Measurements from ENCODE around the gene DLX6. TPM values are rescaled to one million over a fixed set of nuclear protein-coding genes. Genes with fewer than 3 reads are reported as not detected.

DLX6 gene
- total and polyA plus RNA-seq, 7 donors = 0.09 to 0.16 (median 0.14) TPM; not detected in 4

DNA sequence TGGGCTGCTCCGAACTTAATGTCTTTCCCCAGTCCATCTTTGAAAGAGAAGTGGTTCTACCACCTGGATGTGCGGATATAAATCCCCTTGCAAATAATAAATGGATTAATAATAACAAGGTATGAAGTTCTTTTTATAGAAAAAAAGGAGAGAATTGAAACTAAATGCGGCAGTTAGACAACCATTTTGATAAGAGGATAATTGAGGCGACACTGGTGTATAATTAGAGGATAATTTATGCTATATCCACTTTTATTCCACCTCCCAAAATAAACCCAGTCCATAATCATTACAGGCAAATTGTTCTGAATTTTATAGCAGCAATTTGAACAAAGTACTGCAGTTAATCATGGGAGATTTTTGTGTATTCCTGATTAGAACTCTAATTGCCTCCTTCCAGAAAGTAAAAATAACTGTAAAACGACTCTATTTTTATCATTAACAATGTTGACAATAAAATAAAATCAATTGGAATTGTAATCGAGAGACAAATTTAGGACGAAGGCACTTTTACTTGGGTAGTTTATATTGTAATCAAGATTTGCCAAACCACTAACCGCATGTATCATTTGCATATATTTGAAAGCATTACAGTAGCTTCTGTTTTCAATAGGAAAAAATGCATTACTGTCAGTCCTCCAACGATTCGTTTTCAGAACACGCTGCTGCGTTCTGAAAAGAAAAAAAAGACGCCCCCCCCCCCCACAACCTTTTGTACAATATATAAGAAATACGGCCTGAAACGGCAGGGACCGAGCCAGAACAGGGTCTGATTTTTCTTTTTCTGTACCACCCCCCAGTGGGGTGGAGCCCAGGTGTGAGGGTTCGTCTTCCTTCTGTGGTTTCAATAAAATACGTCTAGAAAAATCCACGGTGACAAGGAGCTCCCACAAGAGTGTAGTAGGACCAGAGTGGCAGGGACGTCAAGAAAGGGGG lies 838 bp upstream of the DLX6 start:
- H3K9me3 ChIP-seq = no peaks in the 10 kb centered on the region
- TF ChIP-seq, protein P1, sequence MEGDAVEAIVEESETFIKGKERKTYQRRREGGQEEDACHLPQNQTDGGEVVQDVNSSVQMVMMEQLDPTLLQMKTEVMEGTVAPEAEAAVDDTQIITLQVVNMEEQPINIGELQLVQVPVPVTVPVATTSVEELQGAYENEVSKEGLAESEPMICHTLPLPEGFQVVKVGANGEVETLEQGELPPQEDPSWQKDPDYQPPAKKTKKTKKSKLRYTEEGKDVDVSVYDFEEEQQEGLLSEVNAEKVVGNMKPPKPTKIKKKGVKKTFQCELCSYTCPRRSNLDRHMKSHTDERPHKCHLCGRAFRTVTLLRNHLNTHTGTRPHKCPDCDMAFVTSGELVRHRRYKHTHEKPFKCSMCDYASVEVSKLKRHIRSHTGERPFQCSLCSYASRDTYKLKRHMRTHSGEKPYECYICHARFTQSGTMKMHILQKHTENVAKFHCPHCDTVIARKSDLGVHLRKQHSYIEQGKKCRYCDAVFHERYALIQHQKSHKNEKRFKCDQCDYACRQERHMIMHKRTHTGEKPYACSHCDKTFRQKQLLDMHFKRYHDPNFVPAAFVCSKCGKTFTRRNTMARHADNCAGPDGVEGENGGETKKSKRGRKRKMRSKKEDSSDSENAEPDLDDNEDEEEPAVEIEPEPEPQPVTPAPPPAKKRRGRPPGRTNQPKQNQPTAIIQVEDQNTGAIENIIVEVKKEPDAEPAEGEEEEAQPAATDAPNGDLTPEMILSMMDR (IDR thresholded peaks at IDR 0.05) = no peak
- peak in 1 of 4 donors; percentile 13 for TF ChIP-seq POLR2AphosphoS5 (IDR thresholded peaks at IDR 0.05)
- no peak overlapping the region for H3K27ac ChIP-seq
- H3K36me3 ChIP-seq = no peaks in the 10 kb centered on the region
- 7 to 8% methylated on average over 20 of the region's 20 CpGs for WGBS, 2 donors
- peaks cover 0 to 32% (median 26%) of the 10 kb centered on the region in 4 donors for H3K4me1 ChIP-seq
- peaks cover 63 to 100% (median 96%) of the 10 kb centered on the region in 3 donors for H3K27me3 ChIP-seq
- no peak for DNase-seq
- intact Hi-C loops (cut with DNase I) = no loop called here
- peak overlapping the region in 3 of 4 donors; percentile 30 to 43 (median 42) for H3K4me3 ChIP-seq

DNA sequence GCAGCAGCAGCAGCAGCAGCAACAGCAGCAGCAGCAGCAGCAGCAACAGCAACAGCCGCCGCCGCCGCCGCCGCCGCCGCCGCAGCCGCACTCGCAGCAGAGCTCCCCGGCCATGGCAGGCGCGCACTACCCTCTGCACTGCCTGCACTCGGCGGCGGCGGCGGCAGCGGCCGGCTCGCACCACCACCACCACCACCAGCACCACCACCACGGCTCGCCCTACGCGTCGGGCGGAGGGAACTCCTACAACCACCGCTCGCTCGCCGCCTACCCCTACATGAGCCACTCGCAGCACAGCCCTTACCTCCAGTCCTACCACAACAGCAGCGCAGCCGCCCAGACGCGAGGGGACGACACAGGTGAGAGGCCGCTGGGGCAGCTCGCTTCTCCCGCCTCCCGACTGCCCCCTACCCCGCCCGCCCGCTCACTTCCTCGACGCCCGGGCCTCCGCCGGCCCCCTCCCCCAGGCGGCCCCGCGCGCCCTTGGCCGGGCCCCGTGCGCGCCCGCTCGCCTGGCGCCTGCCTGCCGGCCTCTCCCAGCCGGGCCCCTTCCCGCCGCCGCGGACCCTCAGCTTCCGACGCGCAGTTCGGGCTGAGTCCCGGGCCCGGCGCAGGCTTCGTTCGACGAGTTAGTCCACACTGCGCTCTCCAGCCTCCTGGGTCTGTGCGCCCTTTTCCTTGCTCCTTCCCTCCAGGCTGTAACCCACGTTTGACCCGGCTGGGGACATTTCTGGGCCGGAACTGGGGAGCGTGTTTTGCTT lies 882 bp downstream of the DLX6 start:
- H3K27ac ChIP-seq = no peak overlapping the region
- H3K4me1 ChIP-seq = peaks cover 0 to 32% (median 26%) of the 10 kb centered on the region in 4 donors
- TF ChIP-seq POLR2AphosphoS5 (IDR thresholded peaks at IDR 0.05) (no peak), EP300 (IDR thresholded peaks at IDR 0.05) (no peak), POLR2A (IDR thresholded peaks at IDR 0.05) (no peak)
- TF ChIP-seq, protein P1 (IDR thresholded peaks at IDR 0.05) = no peak
- H3K4me3 ChIP-seq = peak overlapping the region; percentile 28 to 43 (median 36)
- H3K27me3 ChIP-seq = peaks cover 58 to 100% (median 95%) of the 10 kb centered on the region in 3 donors
- intact Hi-C loops (cut with DNase I) = no loop called here
- no peak for DNase-seq
- 1% methylated on average over 83 of the region's 83 CpGs for WGBS, 2 donors
- H3K9me3 ChIP-seq = no peaks in the 10 kb centered on the region
- H3K36me3 ChIP-seq = no peaks in the 10 kb centered on the region

DNA sequence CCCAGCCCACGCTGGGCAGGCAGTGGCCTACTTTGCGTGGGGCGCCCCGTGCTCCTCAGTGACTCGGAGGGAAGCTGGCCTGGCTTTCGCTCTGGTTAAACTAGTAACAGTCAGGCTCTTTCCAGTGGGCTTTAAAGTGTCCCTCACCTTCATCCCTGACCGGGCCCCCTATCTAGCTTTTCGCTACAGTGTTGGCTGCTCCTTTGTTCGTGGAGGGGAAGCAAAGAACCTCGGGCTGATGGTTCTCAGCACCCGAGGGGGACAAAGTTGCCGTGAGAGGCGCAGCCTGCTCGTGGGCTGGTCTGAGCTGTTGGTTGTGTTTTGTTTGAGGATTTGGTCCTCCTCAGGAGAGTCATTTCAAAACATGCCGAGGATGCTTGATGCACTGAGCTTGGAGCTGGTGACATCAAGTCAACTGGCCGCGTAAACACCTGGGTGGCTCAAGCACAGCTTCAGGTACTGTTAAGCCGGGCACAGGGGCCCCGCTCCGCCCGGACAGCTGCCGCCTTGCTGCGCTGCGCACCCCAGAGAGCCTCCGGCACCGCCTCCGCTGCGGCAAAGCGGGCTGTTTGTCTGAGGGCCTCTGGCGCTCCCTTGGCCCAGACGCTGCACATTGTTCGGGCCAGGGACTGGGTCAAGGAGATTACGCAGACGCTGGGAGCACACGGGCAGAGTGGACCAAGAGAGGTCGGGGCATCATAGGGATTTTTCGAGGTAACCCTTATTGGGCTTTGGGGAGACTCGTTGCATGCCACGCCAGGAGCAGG lies 1.6 kb downstream of the DLX6 start:
- no peaks in the 10 kb centered on the region for H3K36me3 ChIP-seq
- H3K27me3 ChIP-seq = peaks cover 64 to 100% (median 95%) of the 10 kb centered on the region in 3 donors
- no peak overlapping the region for H3K27ac ChIP-seq
- peaks cover 0 to 32% (median 26%) of the 10 kb centered on the region in 4 donors for H3K4me1 ChIP-seq
- DNase-seq = no peak
- H3K9me3 ChIP-seq = no peaks in the 10 kb centered on the region
- intact Hi-C loops (cut with DNase I) = no loop called here
- TF ChIP-seq POLR2AphosphoS5 (IDR thresholded peaks at IDR 0.05) = no peak
- TF ChIP-seq POLR2A (IDR thresholded peaks at IDR 0.05) = no peak
- TF ChIP-seq, protein P1 (IDR thresholded peaks at IDR 0.05) = no peak
- TF ChIP-seq EP300 (IDR thresholded peaks at IDR 0.05) = no peak
- WGBS, 2 donors = 7 to 8% methylated on average over 39 of the region's 39 CpGs
- peak overlapping the region in 2 of 4 donors; percentile 42 to 43 for H3K4me3 ChIP-seq

DNA sequence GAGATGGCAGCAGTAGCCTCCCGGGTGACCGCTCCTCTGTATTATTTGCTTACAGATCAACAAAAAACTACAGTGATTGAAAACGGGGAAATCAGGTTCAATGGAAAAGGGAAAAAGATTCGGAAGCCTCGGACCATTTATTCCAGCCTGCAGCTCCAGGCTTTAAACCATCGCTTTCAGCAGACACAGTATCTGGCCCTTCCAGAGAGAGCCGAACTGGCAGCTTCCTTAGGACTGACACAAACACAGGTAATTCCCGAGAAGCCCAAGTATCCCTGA lies 2.2 kb downstream of the DLX6 start:
- Histone ChIP-seq H3K36me3 (no peaks in the 10 kb centered on the region), H3K9me3 (no peaks in the 10 kb centered on the region), H3K4me1 (peaks cover 0 to 32% (median 26%) of the 10 kb centered on the region in 4 donors), H3K27ac (no peak overlapping the region), H3K27me3 (peaks cover 65 to 100% (median 95%) of the 10 kb centered on the region in 3 donors), H3K4me3 (no peak overlapping the region)
- intact Hi-C loops (cut with DNase I) = no loop called here
- no peak for DNase-seq
- WGBS, 2 donors = 17 to 23% methylated on average over 8 of the region's 8 CpGs
- TF ChIP-seq EP300 (IDR thresholded peaks at IDR 0.05) (no peak), POLR2A (IDR thresholded peaks at IDR 0.05) (no peak), POLR2AphosphoS5 (IDR thresholded peaks at IDR 0.05) (no peak)
- TF ChIP-seq, protein P1 (IDR thresholded peaks at IDR 0.05) = no peak
